ENCODE measurements around the gene PCBP2.

Gene PCBP2

GRCh38 chr12:53480491-53481442 is 28.9 kb downstream of the PCBP2 start:
- H3K27ac ChIP-seq = no peak overlapping the region
- TF ChIP-seq, protein P1, sequence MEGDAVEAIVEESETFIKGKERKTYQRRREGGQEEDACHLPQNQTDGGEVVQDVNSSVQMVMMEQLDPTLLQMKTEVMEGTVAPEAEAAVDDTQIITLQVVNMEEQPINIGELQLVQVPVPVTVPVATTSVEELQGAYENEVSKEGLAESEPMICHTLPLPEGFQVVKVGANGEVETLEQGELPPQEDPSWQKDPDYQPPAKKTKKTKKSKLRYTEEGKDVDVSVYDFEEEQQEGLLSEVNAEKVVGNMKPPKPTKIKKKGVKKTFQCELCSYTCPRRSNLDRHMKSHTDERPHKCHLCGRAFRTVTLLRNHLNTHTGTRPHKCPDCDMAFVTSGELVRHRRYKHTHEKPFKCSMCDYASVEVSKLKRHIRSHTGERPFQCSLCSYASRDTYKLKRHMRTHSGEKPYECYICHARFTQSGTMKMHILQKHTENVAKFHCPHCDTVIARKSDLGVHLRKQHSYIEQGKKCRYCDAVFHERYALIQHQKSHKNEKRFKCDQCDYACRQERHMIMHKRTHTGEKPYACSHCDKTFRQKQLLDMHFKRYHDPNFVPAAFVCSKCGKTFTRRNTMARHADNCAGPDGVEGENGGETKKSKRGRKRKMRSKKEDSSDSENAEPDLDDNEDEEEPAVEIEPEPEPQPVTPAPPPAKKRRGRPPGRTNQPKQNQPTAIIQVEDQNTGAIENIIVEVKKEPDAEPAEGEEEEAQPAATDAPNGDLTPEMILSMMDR (conservative IDR thresholded peaks at IDR 0.05) = no peak

GRCh38 chr12:53481458-53481857 is 29.6 kb downstream of the PCBP2 start:
- H3K27ac ChIP-seq = peak overlapping the region; percentile 3; the same call in 1 of the 2 replicates

GRCh38 chr12:53481939-53482586 is 30.2 kb downstream of the PCBP2 start:
- TF ChIP-seq, protein P1 (conservative IDR thresholded peaks at IDR 0.05) = no peak
- peak overlapping the region; percentile 3; the same call in 1 of the 2 replicates for H3K27ac ChIP-seq

DNA sequence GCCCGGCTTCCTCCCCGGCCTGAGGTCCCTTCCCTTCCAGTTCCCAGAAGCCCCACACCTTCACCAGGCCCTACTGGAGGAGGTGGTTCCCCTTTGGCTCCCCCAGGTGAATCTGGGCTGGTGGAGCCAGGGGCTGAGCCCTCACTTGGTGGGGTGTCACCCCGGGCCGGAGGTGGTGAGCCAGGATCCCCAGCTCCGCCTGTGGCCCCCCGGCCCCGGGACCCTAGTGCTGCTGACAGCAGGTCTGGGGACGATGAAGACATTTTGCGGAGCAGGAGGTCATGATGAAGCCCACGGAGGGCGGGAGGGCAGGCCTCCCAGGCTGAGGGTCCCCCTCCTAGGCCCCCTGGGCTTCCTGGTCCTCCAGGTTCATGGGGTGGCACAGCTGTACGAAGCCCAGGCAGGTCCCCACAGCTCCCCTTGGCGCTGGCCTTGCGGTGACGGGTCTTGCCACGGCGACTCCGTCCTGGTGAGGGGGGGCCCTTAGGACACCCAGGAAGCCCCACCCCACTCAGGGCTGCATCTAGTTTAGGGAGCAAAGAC is 30.8 kb downstream of the PCBP2 start:
- peak overlapping the region; percentile 3; the same call in 1 of the 2 replicates for H3K27ac ChIP-seq
- TF ChIP-seq, protein P1 (conservative IDR thresholded peaks at IDR 0.05) = no peak

- H3K27ac ChIP-seq = peak overlapping the region; percentile 3; the same call in 1 of the 2 replicates
- TF ChIP-seq, protein P1 (conservative IDR thresholded peaks at IDR 0.05) = no peak
Measured at GRCh38 chr12:53483225-53483978, 31.5 kb downstream of the PCBP2 start.

- TF ChIP-seq, protein P1 (conservative IDR thresholded peaks at IDR 0.05) = no peak
Measured at GRCh38 chr12:53483979-53484377, 32.1 kb downstream of the PCBP2 start.

DNA sequence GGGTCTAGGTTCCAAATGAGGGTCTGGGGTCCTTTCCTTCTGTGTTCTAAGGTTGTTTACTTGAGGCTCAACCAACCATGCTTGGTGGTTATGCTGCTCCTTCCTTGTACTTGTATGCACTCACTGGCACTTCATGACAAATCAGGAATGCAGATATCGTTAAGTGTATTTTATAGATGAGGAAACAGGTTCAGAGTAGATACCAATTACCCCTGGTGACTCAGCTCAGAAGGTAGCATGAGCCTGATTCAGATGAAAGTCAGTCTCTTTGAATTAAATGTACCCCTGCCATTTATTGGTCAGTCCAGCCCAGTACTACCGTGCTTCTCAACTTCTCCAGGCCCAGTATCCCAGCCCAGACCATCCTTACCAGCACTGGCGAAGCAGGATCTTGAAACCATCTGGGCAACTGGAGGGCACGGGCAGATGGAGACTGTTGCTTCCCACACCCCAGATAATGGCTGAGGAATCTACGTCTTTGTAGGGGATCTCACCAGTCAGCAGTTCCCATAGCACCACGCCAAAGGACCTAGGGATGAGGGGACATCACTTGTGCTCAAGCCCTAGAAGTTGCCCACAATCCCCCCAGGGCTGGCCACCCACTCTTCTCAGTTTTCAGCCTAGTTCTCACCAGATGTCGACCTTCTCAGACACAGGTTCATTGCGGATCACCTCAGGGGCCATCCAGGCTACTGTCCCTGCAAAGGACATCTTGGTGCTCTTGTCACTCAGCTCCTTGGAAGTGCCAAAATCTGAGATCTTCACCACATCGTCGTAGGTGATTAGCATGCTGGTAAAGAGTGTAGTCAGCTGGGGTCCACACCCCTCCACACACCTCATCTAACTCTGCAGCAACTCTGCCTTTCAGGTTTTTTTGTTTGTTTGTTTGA is 33.0 kb downstream of the PCBP2 start:
- H3K27ac ChIP-seq = peak overlapping the region; percentile 3; the same call in 1 of the 2 replicates
- TF ChIP-seq, protein P1 (conservative IDR thresholded peaks at IDR 0.05) = no peak

More at GRCh38 chr12:53483979-53484377, 32.1 kb downstream of the PCBP2 start:
- H3K27ac ChIP-seq = peak overlapping the region; percentile 3; the same call in 1 of the 2 replicates
